GM12892 (cell line): ENCODE results near the gene FBXW2.

ENCODE experiments used
- POLR2A ChIP-seq: IDR thresholded peaks from 2 replicates; pipeline ENCODE4 v1.6.1; 2011; ENCODE audit warnings: low read depth, low read length, control low read depth
- POLR2AphosphoS5 ChIP-seq: IDR thresholded peaks from 2 replicates; pipeline ENCODE4 v1.6.1; 2011; ENCODE audit warnings: low read depth, low read length, control low read depth

DNA sequence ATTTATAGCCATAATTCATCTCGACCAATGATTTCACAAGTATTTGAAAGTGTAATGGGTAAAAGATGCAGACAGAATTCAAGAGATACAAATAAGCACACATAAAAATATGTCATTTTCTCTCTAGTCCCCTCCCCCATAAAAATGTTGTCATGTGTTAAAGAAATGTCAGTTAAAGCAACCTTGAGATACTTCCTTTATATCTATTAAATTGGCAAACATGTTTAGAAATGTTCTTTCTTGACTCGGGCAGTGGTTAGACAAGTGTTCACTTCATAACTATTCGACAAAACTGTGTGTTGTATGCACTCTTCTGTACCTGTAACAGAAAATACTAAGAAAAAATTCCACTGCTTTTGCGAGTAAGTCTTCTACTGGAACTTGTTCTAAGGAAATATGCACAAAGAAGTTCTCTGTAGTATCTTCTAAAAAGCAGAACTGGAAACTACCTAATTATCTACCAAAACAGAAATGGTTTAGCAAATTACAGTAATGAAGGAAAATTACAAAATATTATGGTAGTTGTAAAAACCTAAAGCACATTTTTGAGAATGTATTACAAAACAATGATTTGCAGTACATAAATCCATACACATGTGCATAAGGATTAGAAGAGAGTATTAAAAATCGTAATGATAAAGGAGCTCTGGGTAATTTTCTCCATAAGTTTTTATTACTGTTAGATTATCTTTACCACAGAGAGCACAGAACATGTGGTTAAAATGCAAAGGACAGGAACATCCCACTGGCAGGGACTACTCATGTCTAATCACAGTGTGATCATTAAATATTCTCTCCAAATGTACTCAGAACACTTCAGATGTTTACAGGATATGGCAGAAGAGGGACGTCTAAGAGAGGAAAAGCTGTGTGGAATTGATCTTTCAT, 35.9 kb downstream of the FBXW2 start:
- TF ChIP-seq POLR2AphosphoS5 (no peak), POLR2A (no peak)
